ENCODE results near the gene APOBEC3H.

The APOBEC3H gene

GRCh38 chr22:39081016-39081415, 16.0 kb upstream of the APOBEC3H start:
- Histone ChIP-seq H3K27ac (ENCODE audit: low read depth, low read length) (no peak overlapping the region), H3K4me1 (ENCODE audit: control insufficient read depth in 1 of 2, insufficient read depth in 2 of 2, low read length in 2 of 2) (no peaks in the 10 kb centered on the region), H3K9me3 (ENCODE audit: control insufficient read depth in 1 of 2, low read length in 2 of 2) (no peaks in the 10 kb centered on the region), H3K4me3 (ENCODE audit: low read depth in 1 of 2, low read length in 2 of 2) (no peak overlapping the region), H3K9ac (ENCODE audit: low read depth in 1 of 2, low read length in 2 of 2) (no peak overlapping the region), H3K36me3 (ENCODE audit: control insufficient read depth in 1 of 2, insufficient read depth in 2 of 2, low read length in 2 of 2) (peaks cover 0 to 5% of the 10 kb centered on the region in 2 donors), H3K27me3 (ENCODE audit: control insufficient read depth in 1 of 2, insufficient read depth in 2 of 2, low read length in 2 of 2) (no peaks in the 10 kb centered on the region)

DNA sequence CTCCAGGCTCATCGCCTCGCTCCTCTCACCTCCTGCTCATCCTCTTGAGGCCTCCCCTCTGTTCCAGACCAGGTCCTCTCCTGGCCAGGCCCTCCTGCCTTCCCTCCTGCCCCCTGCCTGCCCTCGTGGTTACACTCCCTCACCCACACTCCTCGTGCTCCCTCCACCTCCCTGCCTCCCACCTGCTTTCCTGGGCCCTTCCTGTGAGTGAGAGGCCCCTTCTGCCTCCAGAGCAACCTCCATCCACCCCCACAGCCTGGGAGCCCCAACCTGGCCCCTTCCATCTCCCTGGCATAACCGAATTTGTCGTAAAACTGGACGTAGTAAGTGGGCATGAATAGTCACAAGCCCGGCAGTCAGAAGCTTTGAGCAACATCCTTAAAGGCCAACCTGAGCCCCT, 15.4 kb upstream of the APOBEC3H start:
- H3K27me3 ChIP-seq (ENCODE audit: control insufficient read depth in 1 of 2, insufficient read depth in 2 of 2, low read length in 2 of 2) = no peaks in the 10 kb centered on the region
- peaks cover 0 to 5% of the 10 kb centered on the region in 2 donors for H3K36me3 ChIP-seq (ENCODE audit: control insufficient read depth in 1 of 2, insufficient read depth in 2 of 2, low read length in 2 of 2)
- H3K4me3 ChIP-seq (ENCODE audit: low read depth in 1 of 2, low read length in 2 of 2) = no peak overlapping the region
- H3K9me3 ChIP-seq (ENCODE audit: control insufficient read depth in 1 of 2, low read length in 2 of 2) = no peaks in the 10 kb centered on the region
- no peak overlapping the region for H3K9ac ChIP-seq (ENCODE audit: low read depth in 1 of 2, low read length in 2 of 2)
- H3K27ac ChIP-seq (ENCODE audit: low read depth, low read length) = no peak overlapping the region
- H3K4me1 ChIP-seq (ENCODE audit: control insufficient read depth in 1 of 2, insufficient read depth in 2 of 2, low read length in 2 of 2) = no peaks in the 10 kb centered on the region

- Histone ChIP-seq H3K4me1 (ENCODE audit: control insufficient read depth in 1 of 2, insufficient read depth in 2 of 2, low read length in 2 of 2) (no peaks in the 10 kb centered on the region), H3K27me3 (ENCODE audit: control insufficient read depth in 1 of 2, insufficient read depth in 2 of 2, low read length in 2 of 2) (no peaks in the 10 kb centered on the region), H3K9ac (ENCODE audit: low read depth in 1 of 2, low read length in 2 of 2) (no peak overlapping the region), H3K27ac (ENCODE audit: low read depth, low read length) (no peak overlapping the region), H3K4me3 (ENCODE audit: low read depth in 1 of 2, low read length in 2 of 2) (no peak overlapping the region), H3K9me3 (ENCODE audit: control insufficient read depth in 1 of 2, low read length in 2 of 2) (no peaks in the 10 kb centered on the region), H3K36me3 (ENCODE audit: control insufficient read depth in 1 of 2, insufficient read depth in 2 of 2, low read length in 2 of 2) (peaks cover 0 to 5% of the 10 kb centered on the region in 2 donors)
Observed at GRCh38 chr22:39083212-39084165, 13.6 kb upstream of the APOBEC3H start.

GRCh38 chr22:39084666-39085065, 12.4 kb upstream of the APOBEC3H start:
- no peaks in the 10 kb centered on the region for H3K9me3 ChIP-seq (ENCODE audit: control insufficient read depth in 1 of 2, low read length in 2 of 2)

GRCh38 chr22:39087098-39087497, 9.9 kb upstream of the APOBEC3H start:
- Histone ChIP-seq H3K9ac (ENCODE audit: low read depth in 1 of 2, low read length in 2 of 2) (no peak overlapping the region), H3K4me3 (ENCODE audit: low read depth in 1 of 2, low read length in 2 of 2) (no peak overlapping the region), H3K4me1 (ENCODE audit: control insufficient read depth in 1 of 2, insufficient read depth in 2 of 2, low read length in 2 of 2) (peaks cover 0 to 7% of the 10 kb centered on the region in 2 donors), H3K27ac (ENCODE audit: low read depth, low read length) (no peak overlapping the region), H3K9me3 (ENCODE audit: control insufficient read depth in 1 of 2, low read length in 2 of 2) (no peaks in the 10 kb centered on the region), H3K27me3 (ENCODE audit: control insufficient read depth in 1 of 2, insufficient read depth in 2 of 2, low read length in 2 of 2) (no peaks in the 10 kb centered on the region), H3K36me3 (ENCODE audit: control insufficient read depth in 1 of 2, insufficient read depth in 2 of 2, low read length in 2 of 2) (no peaks in the 10 kb centered on the region)

More at GRCh38 chr22:39084666-39085065, 12.4 kb upstream of the APOBEC3H start:
- Histone ChIP-seq H3K9ac (ENCODE audit: low read depth in 1 of 2, low read length in 2 of 2) (no peak overlapping the region), H3K4me3 (ENCODE audit: low read depth in 1 of 2, low read length in 2 of 2) (no peak overlapping the region), H3K36me3 (ENCODE audit: control insufficient read depth in 1 of 2, insufficient read depth in 2 of 2, low read length in 2 of 2) (peaks cover 0 to 5% of the 10 kb centered on the region in 2 donors), H3K27me3 (ENCODE audit: control insufficient read depth in 1 of 2, insufficient read depth in 2 of 2, low read length in 2 of 2) (no peaks in the 10 kb centered on the region), H3K4me1 (ENCODE audit: control insufficient read depth in 1 of 2, insufficient read depth in 2 of 2, low read length in 2 of 2) (no peaks in the 10 kb centered on the region), H3K27ac (ENCODE audit: low read depth, low read length) (no peak overlapping the region)

- H3K27me3 ChIP-seq (ENCODE audit: control insufficient read depth in 1 of 2, insufficient read depth in 2 of 2, low read length in 2 of 2) = no peaks in the 10 kb centered on the region
- no peaks in the 10 kb centered on the region for H3K9me3 ChIP-seq (ENCODE audit: control insufficient read depth in 1 of 2, low read length in 2 of 2)
- H3K36me3 ChIP-seq (ENCODE audit: control insufficient read depth in 1 of 2, insufficient read depth in 2 of 2, low read length in 2 of 2) = no peaks in the 10 kb centered on the region
- H3K27ac ChIP-seq (ENCODE audit: low read depth, low read length) = no peak overlapping the region
- no peak overlapping the region for H3K9ac ChIP-seq (ENCODE audit: low read depth in 1 of 2, low read length in 2 of 2)
- no peak overlapping the region for H3K4me3 ChIP-seq (ENCODE audit: low read depth in 1 of 2, low read length in 2 of 2)
- H3K4me1 ChIP-seq (ENCODE audit: control insufficient read depth in 1 of 2, insufficient read depth in 2 of 2, low read length in 2 of 2) = peaks cover 0 to 7% of the 10 kb centered on the region in 2 donors
Observed at GRCh38 chr22:39087881-39088684, 9.0 kb upstream of the APOBEC3H start.

GRCh38 chr22:39088685-39089032, 8.4 kb upstream of the APOBEC3H start:
- Histone ChIP-seq H3K27ac (ENCODE audit: low read depth, low read length) (no peak overlapping the region), H3K4me3 (ENCODE audit: low read depth in 1 of 2, low read length in 2 of 2) (no peak overlapping the region), H3K36me3 (ENCODE audit: control insufficient read depth in 1 of 2, insufficient read depth in 2 of 2, low read length in 2 of 2) (no peaks in the 10 kb centered on the region), H3K27me3 (ENCODE audit: control insufficient read depth in 1 of 2, insufficient read depth in 2 of 2, low read length in 2 of 2) (no peaks in the 10 kb centered on the region), H3K4me1 (ENCODE audit: control insufficient read depth in 1 of 2, insufficient read depth in 2 of 2, low read length in 2 of 2) (peaks cover 0 to 7% of the 10 kb centered on the region in 2 donors), H3K9ac (ENCODE audit: low read depth in 1 of 2, low read length in 2 of 2) (no peak overlapping the region), H3K9me3 (ENCODE audit: control insufficient read depth in 1 of 2, low read length in 2 of 2) (no peaks in the 10 kb centered on the region)

GRCh38 chr22:39089928-39090327, 7.1 kb upstream of the APOBEC3H start:
- no peaks in the 10 kb centered on the region for H3K27me3 ChIP-seq (ENCODE audit: control insufficient read depth in 1 of 2, insufficient read depth in 2 of 2, low read length in 2 of 2)
- H3K4me3 ChIP-seq (ENCODE audit: low read depth in 1 of 2, low read length in 2 of 2) = no peak overlapping the region
- H3K27ac ChIP-seq (ENCODE audit: low read depth, low read length) = no peak overlapping the region
- no peaks in the 10 kb centered on the region for H3K36me3 ChIP-seq (ENCODE audit: control insufficient read depth in 1 of 2, insufficient read depth in 2 of 2, low read length in 2 of 2)
- peak overlapping the region in 1 of 2 donors; percentile 25 for H3K9ac ChIP-seq (ENCODE audit: low read depth in 1 of 2, low read length in 2 of 2)
- H3K4me1 ChIP-seq (ENCODE audit: control insufficient read depth in 1 of 2, insufficient read depth in 2 of 2, low read length in 2 of 2) = peaks cover 0 to 7% of the 10 kb centered on the region in 2 donors
- no peaks in the 10 kb centered on the region for H3K9me3 ChIP-seq (ENCODE audit: control insufficient read depth in 1 of 2, low read length in 2 of 2)

DNA sequence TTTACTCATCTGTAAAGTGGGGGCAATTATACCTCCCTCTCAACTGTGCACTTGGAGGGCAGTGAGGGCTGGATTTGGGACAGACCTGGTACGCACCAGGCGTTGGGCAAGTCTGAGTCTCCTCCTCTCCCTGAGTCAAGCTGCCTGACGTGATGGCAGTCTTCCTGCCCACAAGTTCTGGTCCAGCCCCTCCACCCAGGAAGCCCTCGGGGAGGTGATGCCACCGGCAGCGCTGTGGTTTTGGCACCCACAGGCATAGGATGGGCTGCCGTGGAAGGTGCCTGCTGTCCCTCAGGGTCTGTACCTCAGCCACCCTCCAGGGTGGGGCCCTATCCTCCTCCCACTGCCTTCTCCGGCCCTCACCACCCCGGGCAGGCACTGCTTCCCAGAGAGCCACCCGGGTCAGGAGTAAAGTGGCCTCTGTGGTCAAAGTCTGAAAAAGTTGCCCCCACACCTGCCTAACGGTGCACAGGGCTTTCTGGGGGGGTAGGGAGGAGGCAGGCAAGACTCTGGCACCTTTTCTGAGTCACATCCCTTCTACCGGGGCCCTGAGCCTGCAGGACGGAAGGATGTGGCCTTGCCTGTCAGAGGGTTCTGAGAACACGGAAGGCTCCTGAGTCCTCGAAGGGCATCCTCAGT, 6.5 kb upstream of the APOBEC3H start:
- Histone ChIP-seq H3K36me3 (ENCODE audit: control insufficient read depth in 1 of 2, insufficient read depth in 2 of 2, low read length in 2 of 2) (no peaks in the 10 kb centered on the region), H3K9ac (ENCODE audit: low read depth in 1 of 2, low read length in 2 of 2) (peak overlapping the region in 1 of 2 donors; percentile 25), H3K4me1 (ENCODE audit: control insufficient read depth in 1 of 2, insufficient read depth in 2 of 2, low read length in 2 of 2) (peaks cover 0 to 7% of the 10 kb centered on the region in 2 donors), H3K4me3 (ENCODE audit: low read depth in 1 of 2, low read length in 2 of 2) (no peak overlapping the region), H3K9me3 (ENCODE audit: control insufficient read depth in 1 of 2, low read length in 2 of 2) (no peaks in the 10 kb centered on the region), H3K27me3 (ENCODE audit: control insufficient read depth in 1 of 2, insufficient read depth in 2 of 2, low read length in 2 of 2) (no peaks in the 10 kb centered on the region), H3K27ac (ENCODE audit: low read depth, low read length) (peak overlapping the region; percentile 56)

Measured in duodenal mucosa (tissue), 2 donors.